ENCODE measurements around the gene STXBP2.

GRCh38 chr19:7602240-7602934 is 34.5 kb upstream of the STXBP2 start:
- no peak for TF ChIP-seq TCF12 (IDR thresholded peaks at IDR 0.05; ENCODE audit: low read depth)
- no peak for TF ChIP-seq CREB1 (IDR thresholded peaks at IDR 0.05; ENCODE audit: low read depth)
- no peak for TF ChIP-seq RAD21 (IDR thresholded peaks at IDR 0.05; ENCODE audit: low read depth)
- TF ChIP-seq EP300 (IDR thresholded peaks at IDR 0.05; ENCODE audit: borderline replicate concordance): no peak
- TF ChIP-seq REST (IDR thresholded peaks at IDR 0.05; ENCODE audit: low read depth): no peak
- TF ChIP-seq USF1 (IDR thresholded peaks at IDR 0.05): no peak
- no peak for TF ChIP-seq MAX (IDR thresholded peaks at IDR 0.05)
- TF ChIP-seq TAF1 (IDR thresholded peaks at IDR 0.05; ENCODE audit: low read depth): no peak
- no peak for TF ChIP-seq ZBTB7A (IDR thresholded peaks at IDR 0.05; ENCODE audit: low read depth)
- TF ChIP-seq CEBPB (IDR thresholded peaks at IDR 0.05): no peak
- TF ChIP-seq FOXM1 (IDR thresholded peaks at IDR 0.05; ENCODE audit: borderline replicate concordance, low read depth): no peak
- no peak for TF ChIP-seq NFIC (IDR thresholded peaks at IDR 0.05)
- no peak for TF ChIP-seq TEAD4 (IDR thresholded peaks at IDR 0.05)
